Stomach (tissue), 4 donors: ENCODE data around the gene MDFI.

ENCODE experiments used
- EP300 ChIP-seq: sonication (generic); formaldehyde crosslinking; IDR thresholded peaks from one replicate; pipeline ENCODE4 v1.6.1; 2017; ENCODE audit warnings: antibody characterized with exemption
- POLR2AphosphoS5 ChIP-seq, 3 donors: sonication (generic); formaldehyde crosslinking; IDR thresholded peaks; one replicate each; pipeline ENCODE4 v1.6.1; 2016; ENCODE audit warnings: antibody characterized with exemption in 3 of 3
- TF ChIP-seq, protein P1 (sequence below), 7 experiments: fragments of 450-650 bp in 4 of 7; fragments of 200-600 bp in 3 of 7; sonication (generic) in 3 of 7; IDR thresholded peaks; one replicate each; pipeline ENCODE4 v1.5.1; 2016 to 2019; ENCODE audit warnings: antibody characterized with exemption in 7 of 7, control low read depth in 2 of 7, mild to moderate bottlenecking in 1 of 7

DNA sequence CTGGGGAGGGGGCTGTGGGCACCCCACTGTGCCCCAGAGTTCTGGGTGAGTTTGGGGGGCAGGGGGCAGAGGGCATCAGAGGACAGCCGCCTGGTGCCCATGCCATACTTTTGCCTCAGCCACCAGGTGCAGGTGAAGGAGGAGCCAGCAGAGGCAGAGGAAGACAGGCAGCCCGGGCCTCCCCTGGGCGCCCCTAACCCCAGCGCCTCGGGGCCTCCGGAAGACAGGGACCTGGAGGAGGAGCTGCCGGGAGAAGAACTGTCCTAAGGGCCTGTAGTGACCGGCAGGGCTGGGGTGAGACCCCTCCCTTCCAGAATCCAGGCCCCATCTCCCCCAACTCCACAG is 39.6 kb upstream of the MDFI start:
- TF ChIP-seq, protein P1, sequence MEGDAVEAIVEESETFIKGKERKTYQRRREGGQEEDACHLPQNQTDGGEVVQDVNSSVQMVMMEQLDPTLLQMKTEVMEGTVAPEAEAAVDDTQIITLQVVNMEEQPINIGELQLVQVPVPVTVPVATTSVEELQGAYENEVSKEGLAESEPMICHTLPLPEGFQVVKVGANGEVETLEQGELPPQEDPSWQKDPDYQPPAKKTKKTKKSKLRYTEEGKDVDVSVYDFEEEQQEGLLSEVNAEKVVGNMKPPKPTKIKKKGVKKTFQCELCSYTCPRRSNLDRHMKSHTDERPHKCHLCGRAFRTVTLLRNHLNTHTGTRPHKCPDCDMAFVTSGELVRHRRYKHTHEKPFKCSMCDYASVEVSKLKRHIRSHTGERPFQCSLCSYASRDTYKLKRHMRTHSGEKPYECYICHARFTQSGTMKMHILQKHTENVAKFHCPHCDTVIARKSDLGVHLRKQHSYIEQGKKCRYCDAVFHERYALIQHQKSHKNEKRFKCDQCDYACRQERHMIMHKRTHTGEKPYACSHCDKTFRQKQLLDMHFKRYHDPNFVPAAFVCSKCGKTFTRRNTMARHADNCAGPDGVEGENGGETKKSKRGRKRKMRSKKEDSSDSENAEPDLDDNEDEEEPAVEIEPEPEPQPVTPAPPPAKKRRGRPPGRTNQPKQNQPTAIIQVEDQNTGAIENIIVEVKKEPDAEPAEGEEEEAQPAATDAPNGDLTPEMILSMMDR (IDR thresholded peaks at IDR 0.05): no peak
- TF ChIP-seq POLR2AphosphoS5 (IDR thresholded peaks at IDR 0.05) (no peak), EP300 (no peak)
